ENCODE results near the gene HLA-DQB2.
"Not testable (repeated sequence)": the region's sequence is repeated elsewhere in the genome, so short reads cannot be mapped to it uniquely, and the experiment has no call there.

HLA-DQB2 gene

GRCh38 chr6:32775071-32775470, 11.7 kb upstream of the HLA-DQB2 start:
- Histone ChIP-seq H3K9me3 (ENCODE audit: control insufficient read depth, insufficient read depth, low read length) (no peaks in the 10 kb centered on the region), H3K4me1 (ENCODE audit: insufficient read depth, low read length) (no peaks in the 10 kb centered on the region), H3K9ac (ENCODE audit: low read depth, low read length) (no peak overlapping the region), H3K36me3 (ENCODE audit: insufficient read depth, low read length) (no peaks in the 10 kb centered on the region)

- H3K9ac ChIP-seq (ENCODE audit: low read depth, low read length), result no peak overlapping the region
- H3K36me3 ChIP-seq (ENCODE audit: insufficient read depth, low read length), result no peaks in the 10 kb centered on the region
- no peaks in the 10 kb centered on the region for H3K9me3 ChIP-seq (ENCODE audit: control insufficient read depth, insufficient read depth, low read length)
- H3K4me1 ChIP-seq (ENCODE audit: insufficient read depth, low read length), result no peaks in the 10 kb centered on the region
Measured at GRCh38 chr6:32774426-32774825, 11.1 kb upstream of the HLA-DQB2 start.

- Histone ChIP-seq H3K9me3 (ENCODE audit: control insufficient read depth, insufficient read depth, low read length) (no peaks in the 10 kb centered on the region), H3K9ac (ENCODE audit: low read depth, low read length) (no peak overlapping the region), H3K36me3 (ENCODE audit: insufficient read depth, low read length) (no peaks in the 10 kb centered on the region), H3K4me1 (ENCODE audit: insufficient read depth, low read length) (no peaks in the 10 kb centered on the region)
Measured at GRCh38 chr6:32772656-32773055, 9.3 kb upstream of the HLA-DQB2 start.

- no peak overlapping the region for H3K9ac ChIP-seq (ENCODE audit: low read depth, low read length)
- H3K9me3 ChIP-seq (ENCODE audit: control insufficient read depth, insufficient read depth, low read length), result no peaks in the 10 kb centered on the region
- no peaks in the 10 kb centered on the region for H3K36me3 ChIP-seq (ENCODE audit: insufficient read depth, low read length)
- H3K4me1 ChIP-seq (ENCODE audit: insufficient read depth, low read length), result no peaks in the 10 kb centered on the region
Measured at GRCh38 chr6:32764048-32764447, 716 bp upstream of the HLA-DQB2 start.

GRCh38 chr6:32761548-32761947, 1.8 kb downstream of the HLA-DQB2 start:
- H3K9me3 ChIP-seq (ENCODE audit: control insufficient read depth, insufficient read depth, low read length), result no peaks in the 10 kb centered on the region
- H3K9ac ChIP-seq (ENCODE audit: low read depth, low read length), result no peak overlapping the region
- H3K4me1 ChIP-seq (ENCODE audit: insufficient read depth, low read length), result no peaks in the 10 kb centered on the region
- no peaks in the 10 kb centered on the region for H3K36me3 ChIP-seq (ENCODE audit: insufficient read depth, low read length)

GRCh38 chr6:32761072-32761471, 2.3 kb downstream of the HLA-DQB2 start:
- no peak overlapping the region for H3K9ac ChIP-seq (ENCODE audit: low read depth, low read length)
- no peaks in the 10 kb centered on the region for H3K36me3 ChIP-seq (ENCODE audit: insufficient read depth, low read length)
- no peaks in the 10 kb centered on the region for H3K9me3 ChIP-seq (ENCODE audit: control insufficient read depth, insufficient read depth, low read length)
- H3K4me1 ChIP-seq (ENCODE audit: insufficient read depth, low read length), result no peaks in the 10 kb centered on the region

- H3K4me1 ChIP-seq (ENCODE audit: insufficient read depth, low read length), result no peaks in the 10 kb centered on the region
Measured at GRCh38 chr6:32759669-32760068, 3.7 kb downstream of the HLA-DQB2 start.

GRCh38 chr6:32752580-32752979, 10.8 kb downstream of the HLA-DQB2 start:
- H3K9me3 ChIP-seq (ENCODE audit: control insufficient read depth, insufficient read depth, low read length), result no peaks in the 10 kb centered on the region
- no peaks in the 10 kb centered on the region for H3K36me3 ChIP-seq (ENCODE audit: insufficient read depth, low read length)
- H3K9ac ChIP-seq (ENCODE audit: low read depth, low read length), result no peak overlapping the region
- no peaks in the 10 kb centered on the region for H3K4me1 ChIP-seq (ENCODE audit: insufficient read depth, low read length)

More at GRCh38 chr6:32759669-32760068, 3.7 kb downstream of the HLA-DQB2 start:
- Histone ChIP-seq H3K9me3 (ENCODE audit: control insufficient read depth, insufficient read depth, low read length) (no peaks in the 10 kb centered on the region), H3K9ac (ENCODE audit: low read depth, low read length) (no peak overlapping the region), H3K36me3 (ENCODE audit: insufficient read depth, low read length) (no peaks in the 10 kb centered on the region)

- H3K9me3 ChIP-seq (ENCODE audit: control insufficient read depth, insufficient read depth, low read length); H3K36me3 ChIP-seq (ENCODE audit: insufficient read depth, low read length); H3K4me1 ChIP-seq (ENCODE audit: insufficient read depth, low read length); H3K9ac ChIP-seq (ENCODE audit: low read depth, low read length): not testable (repeated sequence)
Measured at GRCh38 chr6:32745649-32746048, 17.7 kb downstream of the HLA-DQB2 start.

- Histone ChIP-seq H3K9me3 (ENCODE audit: control insufficient read depth, insufficient read depth, low read length) (no peaks in the 10 kb centered on the region), H3K9ac (ENCODE audit: low read depth, low read length) (no peak overlapping the region), H3K36me3 (ENCODE audit: insufficient read depth, low read length) (no peaks in the 10 kb centered on the region), H3K4me1 (ENCODE audit: insufficient read depth, low read length) (no peaks in the 10 kb centered on the region)
Measured at GRCh38 chr6:32744776-32745175, 18.6 kb downstream of the HLA-DQB2 start.

GRCh38 chr6:32742374-32742773, 21.0 kb downstream of the HLA-DQB2 start:
- Histone ChIP-seq H3K9me3 (ENCODE audit: control insufficient read depth, insufficient read depth, low read length) (no peaks in the 10 kb centered on the region), H3K4me1 (ENCODE audit: insufficient read depth, low read length) (no peaks in the 10 kb centered on the region), H3K9ac (ENCODE audit: low read depth, low read length) (no peak overlapping the region), H3K36me3 (ENCODE audit: insufficient read depth, low read length) (no peaks in the 10 kb centered on the region)

- H3K4me1 ChIP-seq (ENCODE audit: insufficient read depth, low read length), result no peaks in the 10 kb centered on the region
- H3K9ac ChIP-seq (ENCODE audit: low read depth, low read length), result no peak within 1 kb of the TSS
- no peaks in the 10 kb centered on the region for H3K9me3 ChIP-seq (ENCODE audit: control insufficient read depth, insufficient read depth, low read length)
- no peaks in the 10 kb centered on the region for H3K36me3 ChIP-seq (ENCODE audit: insufficient read depth, low read length)
Measured at GRCh38 chr6:32741031-32741960, 22.0 kb downstream of the HLA-DQB2 start, which contains the start of gene HLA-DQA2. TSS of gene HLA-DQA2 (plus strand) at chr6:32741391. CDS start at chr6:32741444, 53 bp downstream.

- no peaks in the 10 kb centered on the region for H3K36me3 ChIP-seq (ENCODE audit: insufficient read depth, low read length)
- no peaks in the 10 kb centered on the region for H3K9me3 ChIP-seq (ENCODE audit: control insufficient read depth, insufficient read depth, low read length)
- H3K4me1 ChIP-seq (ENCODE audit: insufficient read depth, low read length), result no peaks in the 10 kb centered on the region
- H3K9ac ChIP-seq (ENCODE audit: low read depth, low read length), result no peak overlapping the region
Measured at GRCh38 chr6:32738126-32738525, 25.2 kb downstream of the HLA-DQB2 start.

- no peak overlapping the region for H3K9ac ChIP-seq (ENCODE audit: low read depth, low read length)
- no peaks in the 10 kb centered on the region for H3K4me1 ChIP-seq (ENCODE audit: insufficient read depth, low read length)
- no peaks in the 10 kb centered on the region for H3K9me3 ChIP-seq (ENCODE audit: control insufficient read depth, insufficient read depth, low read length)
- H3K36me3 ChIP-seq (ENCODE audit: insufficient read depth, low read length), result no peaks in the 10 kb centered on the region
Measured at GRCh38 chr6:32718879-32719278, 44.5 kb downstream of the HLA-DQB2 start.

- no peaks in the 10 kb centered on the region for H3K9me3 ChIP-seq (ENCODE audit: control insufficient read depth, insufficient read depth, low read length)
- H3K4me1 ChIP-seq (ENCODE audit: insufficient read depth, low read length), result no peaks in the 10 kb centered on the region
- no peak overlapping the region for H3K9ac ChIP-seq (ENCODE audit: low read depth, low read length)
- no peaks in the 10 kb centered on the region for H3K36me3 ChIP-seq (ENCODE audit: insufficient read depth, low read length)
Measured at GRCh38 chr6:32716396-32716795, 46.9 kb downstream of the HLA-DQB2 start.
